Pons (tissue), 1 donor: Measurements from ENCODE around the gene NOXA1.

Source experiments
- DNase-seq: peaks from one replicate; pipeline ENCODE4 v3.0.0-alpha.2; 2016; ENCODE audit warnings: low spot score

Gene NOXA1

GRCh38 chr9:137454145-137454596 lies 31.0 kb downstream of the NOXA1 start:
- DNase-seq, result no peak

GRCh38 chr9:137454597-137455358 lies 31.6 kb downstream of the NOXA1 start:
- DNase-seq, result no peak

GRCh38 chr9:137455359-137455991 lies 32.3 kb downstream of the NOXA1 start:
- DNase-seq, result no peak

- DNase-seq, result peak; percentile 38
Measured at GRCh38 chr9:137456061-137456863, 33.1 kb downstream of the NOXA1 start.

- no peak for DNase-seq
Measured at GRCh38 chr9:137456864-137457405, 33.7 kb downstream of the NOXA1 start.

- DNase-seq, result no peak
Measured at GRCh38 chr9:137457406-137458193, 34.4 kb downstream of the NOXA1 start.

GRCh38 chr9:137458194-137459151 lies 35.3 kb downstream of the NOXA1 start:
- peak; percentile 42 for DNase-seq

GRCh38 chr9:137459152-137459600 lies 36.0 kb downstream of the NOXA1 start, which contains the start of gene NSMF:
TSS of gene NSMF (minus strand) at chr9:137459334. CDS start at chr9:137459102, 232 bp downstream.
- DNase-seq, result peak; percentile 91

GRCh38 chr9:137459601-137460362 lies 36.6 kb downstream of the NOXA1 start:
- no peak for DNase-seq

GRCh38 chr9:137460363-137461315 lies 37.4 kb downstream of the NOXA1 start:
- no peak for DNase-seq

- DNase-seq, result no peak
Measured at GRCh38 chr9:137461316-137461662, 38.1 kb downstream of the NOXA1 start.

GRCh38 chr9:137461663-137462395 lies 38.6 kb downstream of the NOXA1 start:
- no peak for DNase-seq

GRCh38 chr9:137462396-137462985 lies 39.3 kb downstream of the NOXA1 start:
- no peak for DNase-seq

GRCh38 chr9:137462986-137463930 lies 40.1 kb downstream of the NOXA1 start:
- no peak for DNase-seq

GRCh38 chr9:137463931-137464290 lies 40.7 kb downstream of the NOXA1 start:
- no peak for DNase-seq
